ENCODE results near the gene WNT5A.
"Not testable (repeated sequence)": the region's sequence is repeated elsewhere in the genome, so short reads cannot be mapped to it uniquely, and the experiment has no call there.

Gene WNT5A

GRCh38 chr3:55507808-55508207 lies 20.7 kb upstream of the WNT5A start:
- Histone ChIP-seq H3K27ac (ENCODE audit: insufficient read depth, low read depth, low read length, poor library complexity, severe bottlenecking) (no peak overlapping the region), H3K9me3 (ENCODE audit: control insufficient read depth, low read length) (no peaks in the 10 kb centered on the region), H3K4me3 (ENCODE audit: insufficient read depth, low read depth, low read length) (no peak overlapping the region), H3K27me3 (ENCODE audit: control insufficient read depth, insufficient read depth, low read length, poor library complexity, severe bottlenecking) (no peaks in the 10 kb centered on the region), H3K4me1 (ENCODE audit: control insufficient read depth, insufficient read depth, low read length) (peaks cover 12% of the 10 kb centered on the region), H3K36me3 (ENCODE audit: control insufficient read depth, insufficient read depth, low read length) (no peaks in the 10 kb centered on the region)
- 97 to 100% methylated on average over 1 of the region's 1 CpG for WGBS, 2 experiments

- 88 to 91% methylated on average over 4 of the region's 4 CpGs for WGBS, 2 experiments
- H3K4me3 ChIP-seq (ENCODE audit: insufficient read depth, low read depth, low read length): no peak overlapping the region
- H3K27ac ChIP-seq (ENCODE audit: insufficient read depth, low read depth, low read length, poor library complexity, severe bottlenecking): no peak overlapping the region
- H3K36me3 ChIP-seq (ENCODE audit: control insufficient read depth, insufficient read depth, low read length): no peaks in the 10 kb centered on the region
- no peaks in the 10 kb centered on the region for H3K4me1 ChIP-seq (ENCODE audit: control insufficient read depth, insufficient read depth, low read length)
- H3K27me3 ChIP-seq (ENCODE audit: control insufficient read depth, insufficient read depth, low read length, poor library complexity, severe bottlenecking): no peaks in the 10 kb centered on the region
- no peaks in the 10 kb centered on the region for H3K9me3 ChIP-seq (ENCODE audit: control insufficient read depth, low read length)
These were observed 18.7 kb upstream of the WNT5A start for GRCh38 chr3:55505776-55506175.

- H3K27me3 ChIP-seq (ENCODE audit: control insufficient read depth, insufficient read depth, low read length, poor library complexity, severe bottlenecking); H3K27ac ChIP-seq (ENCODE audit: insufficient read depth, low read depth, low read length, poor library complexity, severe bottlenecking); H3K4me3 ChIP-seq (ENCODE audit: insufficient read depth, low read depth, low read length); H3K9me3 ChIP-seq (ENCODE audit: control insufficient read depth, low read length); H3K36me3 ChIP-seq (ENCODE audit: control insufficient read depth, insufficient read depth, low read length); H3K4me1 ChIP-seq (ENCODE audit: control insufficient read depth, insufficient read depth, low read length): not testable (repeated sequence)
- WGBS, 2 experiments: 52 to 59% methylated on average over 6 of the region's 6 CpGs
These were observed 18.0 kb upstream of the WNT5A start for GRCh38 chr3:55505102-55505501.

GRCh38 chr3:55501905-55502304 lies 14.8 kb upstream of the WNT5A start:
- H3K27me3 ChIP-seq (ENCODE audit: control insufficient read depth, insufficient read depth, low read length, poor library complexity, severe bottlenecking): no peaks in the 10 kb centered on the region
- WGBS, 2 experiments: 93 to 97% methylated on average over 3 of the region's 3 CpGs

GRCh38 chr3:55500555-55501330 lies 13.6 kb upstream of the WNT5A start:
- WGBS, 2 experiments: 88 to 90% methylated on average over 4 of the region's 5 CpGs
- Histone ChIP-seq H3K4me3 (ENCODE audit: insufficient read depth, low read depth, low read length) (no peak overlapping the region), H3K9me3 (ENCODE audit: control insufficient read depth, low read length) (no peaks in the 10 kb centered on the region), H3K4me1 (ENCODE audit: control insufficient read depth, insufficient read depth, low read length) (no peaks in the 10 kb centered on the region), H3K27me3 (ENCODE audit: control insufficient read depth, insufficient read depth, low read length, poor library complexity, severe bottlenecking) (no peaks in the 10 kb centered on the region), H3K36me3 (ENCODE audit: control insufficient read depth, insufficient read depth, low read length) (no peaks in the 10 kb centered on the region), H3K27ac (ENCODE audit: insufficient read depth, low read depth, low read length, poor library complexity, severe bottlenecking) (no peak overlapping the region)

More at GRCh38 chr3:55501905-55502304, 14.8 kb upstream of the WNT5A start:
- no peaks in the 10 kb centered on the region for H3K36me3 ChIP-seq (ENCODE audit: control insufficient read depth, insufficient read depth, low read length)
- H3K4me3 ChIP-seq (ENCODE audit: insufficient read depth, low read depth, low read length): no peak overlapping the region
- H3K9me3 ChIP-seq (ENCODE audit: control insufficient read depth, low read length): no peaks in the 10 kb centered on the region
- H3K4me1 ChIP-seq (ENCODE audit: control insufficient read depth, insufficient read depth, low read length): no peaks in the 10 kb centered on the region
- H3K27ac ChIP-seq (ENCODE audit: insufficient read depth, low read depth, low read length, poor library complexity, severe bottlenecking): no peak overlapping the region

- H3K27ac ChIP-seq (ENCODE audit: insufficient read depth, low read depth, low read length, poor library complexity, severe bottlenecking): no peak overlapping the region
- no peaks in the 10 kb centered on the region for H3K27me3 ChIP-seq (ENCODE audit: control insufficient read depth, insufficient read depth, low read length, poor library complexity, severe bottlenecking)
- no peaks in the 10 kb centered on the region for H3K9me3 ChIP-seq (ENCODE audit: control insufficient read depth, low read length)
- no peaks in the 10 kb centered on the region for H3K4me1 ChIP-seq (ENCODE audit: control insufficient read depth, insufficient read depth, low read length)
- H3K36me3 ChIP-seq (ENCODE audit: control insufficient read depth, insufficient read depth, low read length): no peaks in the 10 kb centered on the region
- 89 to 95% methylated on average over 4 of the region's 4 CpGs for WGBS, 2 experiments
- H3K4me3 ChIP-seq (ENCODE audit: insufficient read depth, low read depth, low read length): no peak overlapping the region
These were observed 11.4 kb upstream of the WNT5A start for GRCh38 chr3:55498520-55498919.

GRCh38 chr3:55497250-55497649 lies 10.1 kb upstream of the WNT5A start:
- no peaks in the 10 kb centered on the region for H3K36me3 ChIP-seq (ENCODE audit: control insufficient read depth, insufficient read depth, low read length)
- H3K27me3 ChIP-seq (ENCODE audit: control insufficient read depth, insufficient read depth, low read length, poor library complexity, severe bottlenecking): no peaks in the 10 kb centered on the region
- H3K9me3 ChIP-seq (ENCODE audit: control insufficient read depth, low read length): no peaks in the 10 kb centered on the region
- no peak overlapping the region for H3K4me3 ChIP-seq (ENCODE audit: insufficient read depth, low read depth, low read length)
- no peak overlapping the region for H3K27ac ChIP-seq (ENCODE audit: insufficient read depth, low read depth, low read length, poor library complexity, severe bottlenecking)
- H3K4me1 ChIP-seq (ENCODE audit: control insufficient read depth, insufficient read depth, low read length): no peaks in the 10 kb centered on the region

GRCh38 chr3:55494976-55495375 lies 7.9 kb upstream of the WNT5A start:
- peaks cover under 1% of the 10 kb centered on the region for H3K4me1 ChIP-seq (ENCODE audit: control insufficient read depth, insufficient read depth, low read length)
- H3K27ac ChIP-seq (ENCODE audit: insufficient read depth, low read depth, low read length, poor library complexity, severe bottlenecking): no peak overlapping the region
- no peaks in the 10 kb centered on the region for H3K36me3 ChIP-seq (ENCODE audit: control insufficient read depth, insufficient read depth, low read length)
- H3K27me3 ChIP-seq (ENCODE audit: control insufficient read depth, insufficient read depth, low read length, poor library complexity, severe bottlenecking): peaks cover 13% of the 10 kb centered on the region
- no peak overlapping the region for H3K4me3 ChIP-seq (ENCODE audit: insufficient read depth, low read depth, low read length)
- WGBS, 2 experiments: 94 to 100% methylated on average over 2 of the region's 2 CpGs
- H3K9me3 ChIP-seq (ENCODE audit: control insufficient read depth, low read length): no peaks in the 10 kb centered on the region

GRCh38 chr3:55492976-55493375 lies 5.9 kb upstream of the WNT5A start:
- Histone ChIP-seq H3K27ac (ENCODE audit: insufficient read depth, low read depth, low read length, poor library complexity, severe bottlenecking) (no peak overlapping the region), H3K9me3 (ENCODE audit: control insufficient read depth, low read length) (no peaks in the 10 kb centered on the region), H3K4me1 (ENCODE audit: control insufficient read depth, insufficient read depth, low read length) (peaks cover 17% of the 10 kb centered on the region), H3K36me3 (ENCODE audit: control insufficient read depth, insufficient read depth, low read length) (no peaks in the 10 kb centered on the region), H3K4me3 (ENCODE audit: insufficient read depth, low read depth, low read length) (no peak overlapping the region), H3K27me3 (ENCODE audit: control insufficient read depth, insufficient read depth, low read length, poor library complexity, severe bottlenecking) (peaks cover 32% of the 10 kb centered on the region)
- WGBS, 2 experiments: 89 to 92% methylated on average over 5 of the region's 5 CpGs

- Histone ChIP-seq H3K4me3 (ENCODE audit: insufficient read depth, low read depth, low read length) (no peak overlapping the region), H3K9me3 (ENCODE audit: control insufficient read depth, low read length) (no peaks in the 10 kb centered on the region), H3K27me3 (ENCODE audit: control insufficient read depth, insufficient read depth, low read length, poor library complexity, severe bottlenecking) (peaks cover 48% of the 10 kb centered on the region), H3K4me1 (ENCODE audit: control insufficient read depth, insufficient read depth, low read length) (peaks cover 17% of the 10 kb centered on the region), H3K36me3 (ENCODE audit: control insufficient read depth, insufficient read depth, low read length) (no peaks in the 10 kb centered on the region), H3K27ac (ENCODE audit: insufficient read depth, low read depth, low read length, poor library complexity, severe bottlenecking) (no peak overlapping the region)
- WGBS, 2 experiments: 88% methylated on average over 7 of the region's 7 CpGs
These were observed 4.2 kb upstream of the WNT5A start for GRCh38 chr3:55491296-55491816.
